HT1080 (cell line): ENCODE data around the gene PASK. TPM values are rescaled to one million over a fixed set of nuclear protein-coding genes. Genes with fewer than 3 reads are reported as not detected.

Experiments
- DNase-seq: peaks from one replicate; pipeline ENCODE4 v3.0.0-alpha.2; 2015; ENCODE audit warnings: low read depth
- total RNA-seq: library from RNA; depleted of rRNA; stranded (reverse); fragments of >200 nt; shearing (Covaris generic); gene quantifications from 2 replicates; pipeline ENCODE4 v1.2.3, GENCODE V29; 2014

Gene PASK
- total RNA-seq, 1 experiment from 2014 or later, result 6.7 TPM

DNA sequence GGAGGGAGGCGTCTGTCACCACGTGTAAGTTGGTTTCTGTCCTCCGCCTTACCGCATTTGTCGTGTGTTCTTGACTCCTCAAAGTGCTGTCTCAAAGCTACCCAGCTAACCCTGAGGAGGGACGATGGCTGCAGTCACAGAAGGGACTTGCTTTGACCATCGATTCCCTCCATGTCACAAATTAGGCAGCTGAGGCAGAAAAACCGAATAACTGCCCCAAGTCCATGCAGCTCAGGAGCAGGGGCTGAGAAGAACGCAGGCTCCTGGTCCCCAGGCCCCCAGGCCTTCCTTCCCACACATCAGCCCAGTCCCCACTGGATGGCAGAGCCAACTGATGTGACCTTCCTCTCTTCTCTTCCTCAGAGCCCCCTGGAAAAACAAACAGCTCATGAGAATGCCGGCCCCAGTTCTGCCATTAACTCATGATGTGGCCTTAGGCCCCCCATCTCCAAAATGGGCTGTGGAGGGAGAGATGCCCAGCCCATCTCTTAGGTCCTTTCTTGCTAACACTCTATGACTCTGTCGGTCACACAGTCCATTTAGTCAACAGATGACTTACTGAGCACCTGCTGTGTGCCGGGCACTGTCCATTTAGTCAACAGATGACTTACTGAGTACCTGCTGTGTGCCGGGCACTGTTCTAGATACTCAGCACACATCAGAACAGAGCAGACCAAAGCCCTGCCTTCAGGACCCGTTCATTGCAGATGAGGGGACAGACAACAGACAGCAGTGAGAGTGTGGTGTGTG lies 66.8 kb downstream of the PASK start:
- no peak for DNase-seq

- no peak for DNase-seq
Measured at GRCh38 chr2:241081643-241082340, 67.5 kb downstream of the PASK start.

DNA sequence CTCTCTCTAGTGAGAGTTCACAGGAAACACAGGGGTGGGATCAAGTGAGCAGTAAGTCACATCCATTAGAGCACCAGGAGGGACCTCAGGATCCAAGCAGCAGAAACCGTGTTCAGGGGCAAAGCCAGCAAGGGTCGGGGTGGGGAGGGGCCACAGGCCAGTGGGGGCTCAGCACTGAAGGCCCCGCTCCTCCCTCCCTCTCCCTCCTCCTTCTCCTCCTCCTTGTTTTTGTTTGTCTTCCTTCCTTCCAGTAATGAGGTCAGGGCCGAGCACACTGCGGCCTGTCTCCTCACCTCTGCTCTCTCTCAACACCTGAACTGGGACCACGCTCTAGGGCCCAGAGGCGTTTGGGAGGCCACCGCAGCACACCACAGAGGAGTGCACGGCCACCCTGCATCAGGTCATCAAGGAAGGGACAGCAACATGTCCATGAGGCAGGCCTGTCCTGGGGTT lies 68.1 kb downstream of the PASK start:
- no peak for DNase-seq

DNA sequence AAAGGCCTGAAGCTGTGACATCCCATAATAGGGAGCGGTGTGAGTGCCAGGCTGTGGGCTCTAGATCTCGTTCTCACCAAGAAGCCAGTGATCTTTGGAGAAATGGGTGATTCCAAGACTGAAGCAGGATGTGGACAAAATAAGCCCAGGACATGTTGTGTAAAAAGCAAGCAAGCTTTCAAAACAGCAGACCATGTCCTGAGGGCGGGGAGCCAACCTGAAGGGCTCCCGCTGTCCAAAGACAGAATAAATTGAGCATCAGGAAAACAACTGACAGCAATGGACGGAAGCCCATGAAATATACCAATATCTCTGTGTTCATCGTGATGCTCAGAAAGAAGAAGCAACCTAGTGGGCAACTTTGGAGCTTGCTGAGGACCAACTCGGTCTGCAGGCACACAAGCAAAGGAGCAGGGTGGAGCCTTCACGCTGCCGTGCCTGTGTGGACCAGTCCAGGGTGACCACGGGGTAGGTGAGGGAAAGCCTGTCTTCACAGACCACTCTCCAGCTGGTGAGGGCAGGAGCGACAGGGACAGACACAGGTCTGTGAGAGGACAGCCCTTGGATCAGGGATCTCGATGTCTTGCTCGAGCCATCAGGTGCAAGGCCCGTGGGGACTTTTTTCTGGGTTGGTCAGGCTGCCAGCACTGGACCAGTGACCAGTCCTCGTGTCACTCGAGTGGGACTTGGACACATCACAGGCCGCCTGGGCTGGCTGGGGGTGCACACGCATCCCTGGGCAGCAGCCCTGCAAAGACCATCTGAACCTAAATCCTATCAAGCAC lies 68.7 kb downstream of the PASK start:
- DNase-seq, result no peak

- no peak for DNase-seq
Measured at GRCh38 chr2:241074901-241075540, 74.3 kb downstream of the PASK start.

DNA sequence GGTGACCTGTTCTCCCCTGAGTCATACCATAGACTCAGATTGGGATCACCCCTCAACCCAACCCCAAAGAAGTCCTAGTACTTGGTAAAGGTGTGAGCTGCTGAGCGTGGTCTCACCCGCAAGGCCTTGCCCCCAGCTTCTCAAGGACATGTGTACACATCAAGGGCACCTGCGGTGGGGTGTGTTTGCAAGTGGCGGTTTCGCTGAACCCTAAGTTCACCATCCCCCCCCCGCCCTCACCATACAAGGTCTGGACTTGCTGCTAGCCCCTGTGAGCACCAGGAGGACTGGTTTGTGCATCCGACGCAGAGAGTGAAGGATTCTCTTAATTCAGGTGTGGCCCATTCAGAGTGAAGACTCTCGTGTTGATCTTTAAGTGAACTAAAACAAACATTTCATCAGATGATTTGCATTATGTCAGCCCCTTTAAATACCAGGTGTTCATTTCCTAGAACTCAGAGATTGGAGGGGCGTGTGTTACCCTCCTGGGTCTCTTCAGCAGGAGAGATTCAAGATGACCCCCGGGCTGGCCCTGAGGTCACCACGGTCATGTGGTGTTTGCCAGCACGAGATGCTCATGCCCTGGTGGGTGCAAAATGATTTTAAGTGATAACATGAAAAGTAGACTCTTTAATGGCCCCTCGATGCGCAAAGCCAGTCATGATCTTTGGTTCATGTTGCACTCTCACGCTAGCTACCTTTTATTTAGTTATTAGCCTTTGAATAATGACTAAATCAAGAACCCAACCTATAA lies 75.0 kb downstream of the PASK start:
- no peak for DNase-seq

DNA sequence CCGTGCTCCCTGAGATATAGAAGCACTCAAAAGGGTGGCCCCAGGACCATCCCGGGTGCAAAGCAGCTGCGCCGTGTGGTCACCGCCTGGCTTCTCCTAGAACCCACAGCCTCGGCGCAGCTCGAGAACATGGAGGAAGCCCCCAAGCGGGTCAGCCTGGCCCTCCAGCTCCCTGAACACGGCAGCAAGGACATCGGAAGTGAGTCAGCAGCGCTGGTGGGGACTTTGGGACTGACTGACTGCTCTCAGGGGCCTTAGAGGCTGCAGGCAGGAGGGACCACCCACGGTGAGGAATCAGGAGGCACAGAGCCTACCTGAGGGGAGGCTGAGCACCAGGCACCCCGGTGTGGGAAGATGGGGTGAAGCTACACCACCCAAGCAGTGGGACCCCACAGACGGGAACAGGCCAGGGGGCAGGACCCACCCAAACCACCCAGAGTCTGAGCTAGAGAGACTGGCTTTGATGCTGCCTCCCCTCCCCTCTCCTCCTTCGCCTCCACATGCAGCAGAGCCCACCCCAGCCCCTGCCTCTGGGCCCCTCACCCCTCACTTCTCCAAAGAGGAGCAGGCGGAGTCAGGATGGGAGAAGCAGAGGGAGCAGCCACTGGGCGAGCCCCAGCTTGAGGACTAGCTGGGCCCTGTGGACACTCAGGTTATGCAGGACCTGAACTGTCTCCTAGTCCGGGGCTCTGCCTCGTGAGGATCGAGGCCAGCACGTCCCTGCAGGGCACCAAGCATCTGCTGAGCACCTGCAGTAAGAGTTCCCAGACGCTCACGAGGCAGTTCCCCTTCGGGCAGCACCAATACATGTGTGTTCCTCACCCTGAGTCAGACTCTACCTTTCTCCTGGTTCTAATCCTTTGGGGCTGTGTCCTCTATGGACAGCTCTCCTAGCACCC lies 75.9 kb downstream of the PASK start:
- DNase-seq, result no peak

DNA sequence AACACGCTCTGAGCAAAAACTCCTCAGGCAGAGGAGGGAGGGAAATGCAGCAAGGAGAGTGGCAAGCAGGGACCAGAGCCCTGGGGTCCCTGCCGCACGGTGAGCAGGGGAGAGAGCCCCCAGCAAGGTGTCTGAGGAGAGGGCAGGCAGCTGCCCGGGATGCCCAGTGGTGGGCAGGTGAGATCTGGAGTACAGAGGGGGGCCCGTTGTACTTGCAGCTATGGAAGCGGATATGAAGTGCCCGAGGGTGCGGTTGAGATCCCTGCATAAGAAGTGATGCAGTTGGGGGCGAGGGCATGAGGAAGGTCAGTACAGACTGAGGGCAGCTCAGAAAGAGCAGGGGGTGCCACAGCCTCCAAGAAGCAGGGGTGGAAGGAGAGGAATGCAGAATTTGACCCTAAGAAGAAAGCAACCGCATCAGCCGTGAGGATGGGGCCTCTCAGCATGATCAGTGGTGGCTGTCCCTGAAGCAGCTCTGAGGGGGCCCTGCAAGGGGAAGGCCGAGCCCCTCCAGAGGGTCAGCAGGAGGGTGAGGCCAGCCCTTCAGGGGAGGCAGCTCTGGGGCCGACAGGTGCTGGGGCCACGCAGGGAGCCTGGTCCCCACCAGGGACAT lies 76.6 kb downstream of the PASK start:
- DNase-seq, result no peak

GRCh38 chr2:241072151-241072550 lies 77.1 kb downstream of the PASK start:
- no peak for DNase-seq

DNA sequence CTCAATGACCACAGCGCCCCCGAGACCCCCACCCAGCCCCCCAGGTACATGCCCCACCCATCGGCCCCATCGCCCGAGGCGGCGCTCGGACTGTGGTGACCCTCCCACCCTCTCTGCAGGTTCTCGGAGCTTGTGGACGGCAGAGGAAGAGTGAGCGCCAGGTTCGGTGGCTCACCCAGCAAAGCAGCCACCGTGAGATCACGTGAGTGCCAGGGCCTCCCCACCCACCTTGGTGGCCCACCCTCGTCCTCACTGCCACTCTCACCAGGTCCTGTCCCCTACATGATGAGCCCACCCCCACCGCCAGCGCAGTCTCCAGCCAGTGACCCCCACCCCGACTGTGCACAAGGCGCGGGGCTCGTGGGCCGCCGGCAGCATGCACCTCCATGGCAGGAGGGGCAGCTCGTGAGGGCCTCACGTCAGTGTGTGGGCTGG lies 77.6 kb downstream of the PASK start:
- no peak for DNase-seq

DNA sequence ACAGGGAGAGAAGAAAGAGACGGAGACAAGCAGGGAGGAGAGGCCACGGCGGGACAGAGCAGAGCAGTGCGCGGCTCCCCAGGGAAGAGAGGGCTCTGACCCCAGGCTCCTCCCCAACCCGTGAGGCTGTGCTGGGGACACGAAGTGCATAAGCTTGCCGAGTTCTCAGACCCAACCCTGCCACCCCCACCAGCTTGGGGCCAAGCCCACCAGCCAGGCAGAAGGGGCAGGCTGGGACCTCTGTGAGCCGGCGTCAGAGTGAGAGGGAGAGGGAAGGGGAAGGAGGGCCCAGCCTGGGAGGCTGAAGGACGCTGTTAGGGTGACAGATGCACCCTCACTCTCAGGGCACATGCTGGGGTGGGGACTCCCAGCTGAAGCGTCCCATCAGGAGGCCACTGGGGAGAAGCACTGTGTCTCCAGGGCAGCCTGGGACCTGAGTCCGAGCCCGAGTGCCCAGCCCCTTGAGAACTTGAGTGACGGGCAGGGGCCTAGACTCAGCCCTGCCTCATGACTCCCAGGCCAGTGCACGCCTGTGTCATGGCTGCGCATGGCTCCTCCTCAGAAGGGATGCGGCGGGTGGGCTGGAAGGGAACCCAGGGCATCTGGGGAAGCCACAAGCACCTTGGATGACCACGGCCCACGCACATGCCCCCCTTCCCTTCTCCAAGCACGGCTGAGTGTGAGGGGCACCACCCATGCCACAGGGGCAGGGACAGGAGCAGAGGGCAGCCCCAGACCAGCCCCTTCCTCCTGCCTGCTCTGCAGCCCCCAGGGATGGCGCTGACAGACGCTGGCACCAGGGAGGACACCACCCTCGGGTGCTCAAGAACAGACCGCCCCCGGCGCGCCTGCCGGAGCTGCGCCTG lies 78.2 kb downstream of the PASK start:
- no peak for DNase-seq

DNA sequence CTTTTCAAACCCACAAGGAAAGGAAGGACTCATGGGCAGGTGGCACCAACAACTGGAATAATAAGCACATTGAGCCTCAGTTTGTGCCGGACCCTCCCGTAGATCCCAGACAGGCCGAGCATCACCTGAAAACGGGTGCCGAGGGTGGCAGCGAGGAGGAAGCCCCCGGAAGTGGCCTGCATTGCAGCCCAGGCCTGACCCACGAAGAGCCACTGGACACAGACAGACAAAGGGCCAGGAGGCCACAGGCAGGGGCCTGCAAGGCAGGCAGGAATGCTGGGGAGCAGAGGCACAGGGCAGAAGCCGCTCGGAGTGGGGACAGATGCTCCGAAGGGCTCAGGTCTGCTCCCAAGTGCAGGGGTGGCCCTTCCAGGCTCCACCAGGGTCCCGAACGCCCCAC lies 78.9 kb downstream of the PASK start:
- DNase-seq, result no peak

GRCh38 chr2:241069821-241070281 lies 79.4 kb downstream of the PASK start:
- no peak for DNase-seq

DNA sequence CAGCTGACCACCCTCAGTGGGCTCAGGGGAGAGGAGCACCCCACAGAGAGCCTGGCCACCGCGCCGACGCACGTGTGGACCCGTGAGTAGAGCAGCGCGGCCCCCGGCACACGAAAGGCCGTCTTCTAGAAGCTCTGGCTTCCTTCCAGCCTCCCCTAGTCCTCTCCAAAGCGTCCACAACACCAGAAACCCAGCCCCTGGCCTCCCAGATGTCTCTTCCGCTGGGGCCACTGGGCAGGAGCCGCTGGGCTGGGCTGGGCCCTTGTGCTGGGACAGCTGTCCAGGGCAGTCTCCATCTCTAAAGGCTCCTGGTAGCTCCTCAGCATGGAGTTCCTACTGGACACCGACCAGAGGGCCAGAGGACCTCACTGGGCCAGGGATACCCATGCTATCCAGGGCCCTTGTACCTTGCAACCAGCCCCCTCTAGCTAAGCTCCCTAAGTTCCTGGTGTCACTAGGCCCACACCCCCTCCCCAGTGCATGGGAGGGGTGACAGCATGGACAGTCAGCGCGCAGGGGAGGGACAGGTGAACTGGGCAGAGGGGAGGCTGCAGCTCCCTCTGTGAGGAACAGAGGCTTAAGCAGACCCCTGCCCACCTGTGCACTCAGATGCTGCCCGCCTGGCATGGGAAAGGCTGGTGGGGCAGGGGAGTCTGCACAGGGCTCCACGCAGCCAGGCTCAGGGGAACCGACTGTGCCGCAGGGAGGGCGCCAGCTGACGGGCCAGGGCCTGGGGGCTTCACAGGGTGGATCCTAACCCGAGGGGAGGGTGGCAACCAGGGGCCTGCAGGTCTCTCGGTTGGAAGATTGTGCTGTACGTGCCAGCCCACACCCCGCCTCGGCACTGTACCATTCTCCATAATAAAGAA lies 80.1 kb downstream of the PASK start:
- DNase-seq, result no peak

DNA sequence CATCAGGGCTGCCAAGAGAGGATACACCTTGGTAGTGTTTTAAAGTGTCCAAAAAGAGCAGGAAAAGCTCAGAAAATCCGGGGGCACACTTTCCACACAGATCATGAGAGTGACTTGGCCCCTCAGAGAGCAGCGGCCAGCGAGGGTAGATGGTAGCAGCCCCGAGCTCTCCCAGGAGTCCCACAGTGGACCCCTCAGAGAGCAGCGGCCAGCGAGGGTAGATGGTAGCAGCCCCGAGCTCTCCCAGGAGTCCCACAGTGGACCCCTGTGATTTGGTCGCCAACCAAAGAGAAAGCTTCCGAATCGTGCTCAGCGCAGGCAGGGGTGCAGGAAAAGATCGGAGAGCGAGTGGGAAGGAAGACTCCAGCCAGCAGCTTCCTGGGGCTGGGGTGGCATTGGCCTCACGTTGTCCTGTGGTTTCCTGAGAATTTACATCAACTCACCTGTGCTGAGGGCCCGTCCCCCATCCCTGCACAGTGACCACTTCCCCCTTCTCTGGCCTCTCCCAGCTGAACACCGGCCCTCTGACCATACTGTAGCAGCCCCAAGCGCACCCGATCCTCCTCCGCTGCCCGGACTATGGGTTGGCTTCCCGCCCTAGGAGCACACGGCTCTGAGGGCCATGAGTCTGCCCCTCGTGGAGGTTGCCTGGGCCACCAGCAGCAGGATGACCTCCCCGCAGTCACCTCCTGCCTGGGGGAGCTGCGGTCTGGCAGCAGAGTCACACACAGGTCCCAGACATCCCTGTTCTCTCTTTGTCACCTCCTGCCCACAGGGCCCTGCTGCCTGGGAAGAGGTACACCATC lies 80.9 kb downstream of the PASK start:
- DNase-seq, result no peak

DNA sequence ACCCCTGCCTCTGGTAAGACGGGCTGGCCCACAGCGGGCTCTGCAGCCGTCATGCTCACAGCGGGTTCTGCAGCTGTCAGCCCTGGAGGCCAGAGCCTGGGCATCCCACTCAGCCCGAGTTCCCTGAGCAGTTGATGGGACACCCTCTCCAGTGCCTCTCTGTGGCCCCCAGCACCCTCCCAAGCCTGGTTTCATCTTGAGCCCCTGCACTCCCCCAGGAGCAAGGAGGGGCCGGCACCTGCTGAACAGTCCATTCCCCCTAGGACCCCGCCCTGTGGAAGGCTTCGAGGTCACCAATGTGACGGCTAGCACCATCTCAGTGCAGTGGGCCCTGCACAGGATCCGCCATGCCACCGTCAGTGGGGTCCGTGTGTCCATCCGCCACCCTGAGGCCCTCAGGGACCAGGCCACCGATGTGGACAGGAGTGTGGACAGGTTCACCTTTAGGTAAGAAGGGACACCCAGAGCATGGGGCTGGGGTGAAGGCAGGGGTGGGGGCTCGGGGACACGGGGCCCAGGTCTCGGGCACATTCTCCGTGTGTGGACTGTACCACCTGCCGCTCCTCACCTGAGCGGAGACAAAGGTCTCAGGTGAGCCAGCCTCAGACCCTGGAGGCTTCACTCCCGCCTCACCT lies 81.7 kb downstream of the PASK start:
- no peak for DNase-seq
